SU-DHL-6 (cell line): ENCODE results near the gene MAPKBP1.

Source experiments
- CTCF ChIP-seq: fragments of 200-600 bp; sonication (generic); IDR thresholded peaks from one replicate; pipeline ENCODE4 v1.5.1; 2017; ENCODE audit warnings: antibody characterized with exemption, mild to moderate bottlenecking, low read length, moderate library complexity; ENCODE audit not compliant: insufficient read depth, poor library complexity, severe bottlenecking
- EZH2phosphoT487 ChIP-seq: fragments of 200-600 bp; sonication (generic), shearing (Covaris generic); conservative IDR thresholded peaks from 2 replicates; pipeline ENCODE4 v1.6.1; 2018; ENCODE audit warnings: mild to moderate bottlenecking, antibody characterized with exemption, low read length, moderate library complexity, mixed read lengths

GRCh38 chr15:41773332-41773728 lies 954 bp upstream of the MAPKBP1 start:
- no peak for TF ChIP-seq CTCF
- no peak for TF ChIP-seq EZH2phosphoT487
